Right lobe of liver (tissue), 6 donors: ENCODE results near the gene C2orf76. TPM values are rescaled to one million over a fixed set of nuclear protein-coding genes. Genes with fewer than 3 reads are reported as not detected.

Experiments
- ATAC-seq, 4 donors: fragments of 200-7000 bp; cut with Tn5 transposase; one replicate each; pipeline ENCODE4 v1.9.1; 2020; ENCODE audit warnings: mild to moderate bottlenecking in 4 of 4, moderate library complexity in 4 of 4
- DNase-seq, 3 donors: peaks; one replicate each; pipeline ENCODE4 v3.0.0-alpha.2; 2020
- H3K27ac ChIP-seq, 3 donors: fragments of 200-600 bp; one replicate each; pipeline ENCODE4 v1.8.0; 2022
- H3K27me3 ChIP-seq, 2 donors: fragments of 200-600 bp; one replicate each; pipeline ENCODE4 v1.8.0; 2022
- H3K36me3 ChIP-seq, 4 donors: fragments of 200-600 bp; sonication (generic) in 1 of 4; one replicate each; pipeline versions ENCODE4 v1.5.1 to v1.8.0; 2017 to 2022; ENCODE audit warnings: control low read depth in 1 of 4
- H3K4me1 ChIP-seq, 4 donors: fragments of 200-600 bp; sonication (generic) in 1 of 4; one replicate each; pipeline versions ENCODE4 v1.5.1 to v1.8.0; 2017 to 2022; ENCODE audit warnings: control low read depth in 1 of 4
- H3K4me3 ChIP-seq, 3 donors: fragments of 200-600 bp; one replicate each; pipeline ENCODE4 v1.8.0; 2022
- H3K9me3 ChIP-seq, 4 donors: fragments of 200-600 bp; sonication (generic) in 1 of 4; one replicate each; pipeline versions ENCODE4 v1.5.1 to v1.8.0; 2017 to 2022; ENCODE audit warnings: control low read depth in 1 of 4
- CTCF ChIP-seq, 4 donors: fragments of 200-600 bp in 3 of 4; fragments of 450-650 bp in 1 of 4; IDR thresholded peaks; one replicate each; pipeline versions ENCODE4 v1.5.1 to v1.8.0; 2016 to 2022; ENCODE audit warnings: antibody characterized with exemption in 4 of 4, mild to moderate bottlenecking in 2 of 4
- POLR2A ChIP-seq: fragments of 450-650 bp; IDR thresholded peaks from one replicate; pipeline ENCODE4 v1.6.1; 2017; ENCODE audit warnings: antibody characterized with exemption, mild to moderate bottlenecking
- WGBS: methylation state at CpG from one replicate; pipeline ENCODE4 v1.1.6; 2018; ENCODE audit warnings: low coverage, low lambda C conversion rate; ENCODE audit not compliant: insufficient coverage; ENCODE audit errors: missing lambda C conversion rate; 5-methylcytosine and 5-hydroxymethylcytosine counted together
- intact Hi-C, 2 donors: fragments of 100-400 bp; cut with DNase I; formaldehyde crosslinking; loops; one replicate each; pipeline versions ENCODE4 v1.11.2 to v1.14.1; 2022
- total RNA-seq, 6 experiments: library from RNA; depleted of rRNA in 2 of 6; stranded (reverse); fragments of >200 nt in 2 of 6; fragmentation: NEBNext Ultra II Directional in 3 of 6; extraction: Animal tissue kit (Norgen Biotek cat#: 25700) in 3 of 6; gene quantifications; one replicate each; pipeline versions ENCODE4 v1.1.0 to v1.2.4, GENCODE V29; 2016 to 2023
- donor health status: DM: no; HTN: yes; CAD: no.
- donor health status: DM: no; HTN: no; CAD: no.
- donor health status: DM: no; HTN: no; CAD: no.
- donor health status: DM: no; HTN: yes; CAD: no.
- donor health status: DM: no; HTN: yes; CAD: no.

C2orf76 gene
- total RNA-seq, 6 experiments from 2014 or later: 2.6 to 5.5 (median 3.5) TPM

GRCh38 chr2:119316066-119316465, 50.6 kb downstream of the C2orf76 start:
- intact Hi-C loops: no loop called here
- H3K27ac ChIP-seq: no peak overlapping the region
- no peaks in the 10 kb centered on the region for H3K9me3 ChIP-seq
- no peaks in the 10 kb centered on the region for H3K27me3 ChIP-seq
- no peaks in the 10 kb centered on the region for H3K36me3 ChIP-seq
- no peak overlapping the region for H3K4me3 ChIP-seq
- 51% methylated on average over 3 of the region's 3 CpGs for WGBS
- ATAC-seq (no peak), DNase-seq (no peak)
- peaks cover 0 to 16% (median 0%) of the 10 kb centered on the region in 4 donors for H3K4me1 ChIP-seq
- TF ChIP-seq POLR2A (no peak), CTCF (IDR thresholded peaks at IDR 0.05) (no peak)

- Histone ChIP-seq H3K4me3 (no peak overlapping the region), H3K36me3 (no peaks in the 10 kb centered on the region), H3K27ac (no peak overlapping the region), H3K27me3 (no peaks in the 10 kb centered on the region), H3K9me3 (no peaks in the 10 kb centered on the region), H3K4me1 (peaks cover 0 to 16% (median 0%) of the 10 kb centered on the region in 4 donors)
- DNase-seq (no peak), ATAC-seq (peak in 1 of 4 donors; percentile 9)
- intact Hi-C loops: no loop called here
- WGBS: 54% methylated on average over 4 of the region's 4 CpGs
- TF ChIP-seq POLR2A (no peak), CTCF (IDR thresholded peaks at IDR 0.05) (no peak)
These were observed 51.3 kb downstream of the C2orf76 start for GRCh38 chr2:119315241-119315925.

GRCh38 chr2:119311831-119312230, 54.8 kb downstream of the C2orf76 start:
- H3K4me3 ChIP-seq: no peak overlapping the region
- no peaks in the 10 kb centered on the region for H3K36me3 ChIP-seq
- ATAC-seq (no peak), DNase-seq (no peak)
- TF ChIP-seq POLR2A (no peak), CTCF (IDR thresholded peaks at IDR 0.05) (no peak)
- no peaks in the 10 kb centered on the region for H3K9me3 ChIP-seq
- intact Hi-C loops: no loop called here
- WGBS: 97% methylated on average over 3 of the region's 9 CpGs
- peaks cover 0 to 16% (median 0%) of the 10 kb centered on the region in 4 donors for H3K4me1 ChIP-seq
- no peak overlapping the region for H3K27ac ChIP-seq
- H3K27me3 ChIP-seq: no peaks in the 10 kb centered on the region

- peaks cover 0 to 16% (median 0%) of the 10 kb centered on the region in 4 donors for H3K4me1 ChIP-seq
- no peak overlapping the region for H3K4me3 ChIP-seq
- no peak for ATAC-seq
- no peaks in the 10 kb centered on the region for H3K27me3 ChIP-seq
- no peak for TF ChIP-seq CTCF (IDR thresholded peaks at IDR 0.05)
- TF ChIP-seq POLR2A: no peak
- DNase-seq: no peak
- no peak overlapping the region for H3K27ac ChIP-seq
- no peaks in the 10 kb centered on the region for H3K9me3 ChIP-seq
- WGBS: 93% methylated on average over 3 of the region's 5 CpGs
- no peaks in the 10 kb centered on the region for H3K36me3 ChIP-seq
- intact Hi-C loops: no loop called here
These were observed 55.3 kb downstream of the C2orf76 start for GRCh38 chr2:119311371-119311770.
